SIG-M5 treated with dmso at 0.1 percent for 504 hours (cell line): Measurements from ENCODE around the gene CFAP74.

ENCODE experiments used
- DNase-seq: peaks from one replicate; lab custom pipeline; 2025; ENCODE audit not compliant: unreplicated experiment; lab: John Stamatoyannopoulos, UW

The CFAP74 gene

GRCh38 chr1:2003541-2004131 is at the start of gene CFAP74:
Gene CFAP74 (minus strand): TSS chr1:2003786. CDS start chr1:1990956, 12,830 bp downstream.
- no peak for DNase-seq

GRCh38 chr1:2053217-2053616 is 49.6 kb upstream of the CFAP74 start:
- DNase-seq, result no peak

- DNase-seq, result no peak
Observed at GRCh38 chr1:2052756-2053155, 49.2 kb upstream of the CFAP74 start.

DNA sequence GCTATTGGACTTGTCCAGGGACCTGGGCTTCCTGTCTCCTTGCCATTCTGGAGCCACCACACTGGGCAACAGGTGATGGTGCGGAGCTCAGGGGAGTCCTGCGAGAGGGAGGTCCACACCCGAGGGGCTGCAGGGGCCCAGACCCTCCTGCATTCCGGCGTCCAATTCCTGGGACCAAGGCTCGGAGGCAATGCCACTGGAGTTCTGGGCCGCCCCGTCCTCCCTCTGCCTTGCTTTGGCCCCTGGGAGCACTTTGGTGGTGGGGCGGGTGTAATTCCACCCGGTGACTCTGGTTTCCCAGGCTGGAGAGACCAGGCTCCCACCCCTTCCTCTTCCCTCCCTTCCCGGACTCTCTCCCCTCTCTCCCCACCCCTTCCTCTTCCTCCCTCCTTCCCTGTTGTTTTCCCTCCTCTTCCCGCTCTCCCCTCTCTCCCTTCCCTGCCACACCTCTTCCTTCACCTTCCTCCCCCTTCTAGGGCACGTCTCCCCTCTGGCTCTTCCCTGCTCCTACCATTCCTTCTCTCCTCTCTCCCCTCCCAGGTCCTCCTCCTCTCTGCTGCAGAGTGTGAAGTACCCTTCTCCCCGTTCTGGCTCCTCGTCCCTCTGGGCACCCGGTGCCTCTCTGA is 48.6 kb upstream of the CFAP74 start:
- DNase-seq, result no peak

DNA sequence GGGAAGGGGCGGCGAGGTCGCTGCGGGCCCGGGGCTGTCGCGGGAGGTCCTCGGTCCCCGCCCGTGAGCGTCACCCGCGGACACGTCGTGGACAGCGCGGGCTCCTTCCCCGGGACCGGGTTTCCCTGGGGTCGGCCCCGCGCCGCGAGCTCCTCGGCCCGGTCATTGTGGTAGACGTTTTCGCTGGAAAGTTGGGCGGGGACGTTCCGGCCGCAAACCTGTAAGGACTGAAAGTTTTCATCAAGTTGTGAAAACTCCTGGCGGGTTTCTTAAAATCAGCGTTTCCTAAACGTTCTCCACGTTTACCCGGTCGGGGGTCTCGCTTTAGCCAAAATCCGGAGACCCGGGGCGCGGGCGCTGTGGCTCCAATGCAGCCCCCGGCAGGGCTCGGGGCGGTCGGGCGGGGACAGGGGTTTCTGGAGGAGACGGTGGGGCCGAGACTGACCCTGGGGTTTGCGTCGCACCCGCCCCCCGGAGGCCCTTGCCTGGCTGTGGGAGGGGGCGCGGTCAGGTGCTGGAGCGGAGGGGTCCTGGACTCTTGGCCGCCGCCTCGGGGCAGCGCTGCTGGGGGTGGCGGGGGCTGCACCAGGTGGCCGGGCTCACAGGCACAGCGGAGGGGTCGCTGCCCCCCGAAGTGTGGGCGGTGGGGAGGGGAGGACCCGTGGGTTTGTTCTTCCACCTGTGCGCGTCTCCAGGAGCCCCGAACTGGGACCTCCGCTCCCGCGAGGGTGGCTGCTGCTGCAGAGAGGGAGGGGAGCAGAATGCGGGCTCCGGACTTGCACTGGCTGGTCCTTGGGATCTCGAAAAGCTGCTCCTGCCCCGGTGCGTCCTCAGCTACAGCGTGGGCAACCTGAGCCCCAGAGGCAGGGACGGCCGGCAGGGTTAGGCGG is 47.5 kb upstream of the CFAP74 start:
- no peak for DNase-seq

GRCh38 chr1:2050461-2050792 is 46.8 kb upstream of the CFAP74 start:
- DNase-seq, result peak; percentile 46

GRCh38 chr1:2049718-2050431 is 46.3 kb upstream of the CFAP74 start, which contains the start of gene PRKCZ:
Gene PRKCZ (plus strand): TSS chr1:2050411. CDS start chr1:2050631, 220 bp downstream.
- peak; percentile 80 for DNase-seq

DNA sequence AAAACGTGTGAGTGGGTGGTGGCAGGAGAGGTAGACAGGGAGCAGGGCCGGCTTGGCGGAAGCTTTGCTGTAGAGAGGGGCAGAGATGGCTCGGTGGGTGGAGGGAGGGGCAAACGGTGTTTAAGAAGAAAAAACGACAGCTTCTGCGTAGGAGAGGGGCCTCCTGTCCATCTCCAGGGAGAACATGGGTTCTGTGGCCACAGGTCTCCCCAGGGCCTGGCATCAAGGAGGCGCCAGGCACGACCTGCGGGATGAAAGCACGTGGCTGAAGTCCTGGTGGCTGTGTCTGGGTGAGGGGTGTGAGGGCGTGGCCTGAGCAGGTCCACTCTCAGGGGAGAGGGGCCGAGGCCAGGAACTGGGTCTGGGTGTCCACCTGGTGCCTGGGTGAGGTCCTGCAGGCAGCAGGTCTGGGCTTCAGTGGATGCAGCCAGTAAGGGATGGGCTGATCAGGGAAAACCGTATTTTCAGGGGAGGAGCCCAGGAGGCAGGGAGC is 45.7 kb upstream of the CFAP74 start:
- peak; percentile 18 for DNase-seq

DNA sequence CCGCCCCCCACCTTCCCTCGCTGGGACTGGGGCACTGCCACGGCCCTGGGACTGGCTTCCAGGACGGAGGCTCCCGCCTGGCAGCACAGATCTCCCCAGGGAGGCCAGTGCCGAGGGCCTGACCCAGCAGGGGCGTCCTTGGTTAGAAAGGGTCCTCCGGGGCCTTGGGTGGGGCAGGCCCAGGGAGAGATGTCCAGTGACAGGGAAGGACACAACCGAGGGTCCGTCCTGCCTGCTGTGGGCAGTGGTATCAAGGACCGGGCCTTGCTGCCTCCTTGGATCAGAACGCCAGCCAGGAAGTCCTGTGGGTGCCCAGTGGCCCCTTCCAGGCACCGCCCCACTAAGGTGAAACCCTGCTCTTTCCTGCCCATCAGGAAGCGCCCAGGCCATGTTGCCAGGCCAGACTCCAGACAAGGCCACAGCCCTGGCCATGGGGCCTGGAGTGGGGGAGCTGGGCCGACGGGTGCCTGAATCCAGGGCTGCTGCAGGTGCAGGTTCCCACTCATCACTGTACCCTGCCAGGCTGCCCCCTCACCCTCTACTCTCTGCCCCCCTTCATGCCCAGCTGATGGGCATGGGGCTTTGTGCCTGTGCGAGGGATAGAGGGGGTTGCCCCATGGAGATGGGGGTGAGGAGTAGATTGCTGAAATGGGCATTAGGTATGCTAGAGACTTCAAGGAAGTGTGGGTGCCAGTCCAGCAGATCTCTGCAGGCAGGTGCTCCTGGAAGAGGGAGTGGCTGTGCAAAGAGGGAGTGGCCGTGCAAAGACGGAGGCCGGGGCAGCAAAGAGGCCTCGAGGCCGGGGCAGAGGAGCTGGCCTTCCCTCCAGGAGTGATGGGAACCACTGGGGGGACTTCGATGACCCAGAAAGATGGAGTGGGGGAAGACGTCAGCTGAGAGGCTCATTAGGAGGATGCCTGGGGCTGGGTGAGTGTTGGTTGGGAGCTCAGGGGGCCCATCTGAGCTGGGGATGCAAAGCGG is 44.5 kb upstream of the CFAP74 start:
- DNase-seq, result no peak

DNA sequence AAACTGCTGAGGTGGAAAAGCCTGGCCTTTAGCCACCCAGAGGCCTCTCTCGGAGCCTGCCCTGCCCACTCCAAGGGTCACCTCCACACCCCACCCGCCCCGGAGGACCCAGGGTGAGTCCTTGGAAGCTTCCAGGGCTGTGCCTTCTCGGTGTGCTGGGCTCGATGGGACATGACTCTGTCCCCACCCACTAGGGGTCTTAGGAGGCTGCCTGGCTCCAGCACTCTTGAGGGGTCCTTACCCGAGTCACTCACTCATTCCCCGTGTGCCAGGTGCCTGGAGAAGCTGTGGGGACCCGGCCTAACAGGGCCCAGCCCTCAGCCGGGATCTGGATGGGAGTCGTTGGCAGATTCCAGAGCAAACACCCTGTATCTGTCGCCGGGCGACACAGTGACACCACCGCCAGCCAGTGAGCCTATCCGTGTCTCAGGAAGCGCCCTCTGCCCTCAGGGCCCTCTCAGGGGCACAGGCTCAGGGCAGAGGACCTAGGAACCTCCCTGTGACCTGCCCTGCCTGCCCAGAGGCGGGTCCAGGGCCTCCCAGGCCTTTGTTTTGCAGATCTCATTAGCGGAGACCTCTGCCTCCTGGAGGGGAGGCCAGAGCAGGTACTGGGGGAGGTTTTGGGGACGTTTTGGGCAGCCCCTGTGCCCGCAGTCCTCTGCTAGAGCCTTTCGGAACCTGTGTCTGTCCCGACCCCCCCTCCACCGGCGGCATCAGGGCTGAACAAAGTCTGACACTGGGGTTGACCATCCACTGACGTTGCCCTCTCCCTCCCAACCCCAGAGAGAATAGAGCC is 43.6 kb upstream of the CFAP74 start:
- DNase-seq, result no peak

DNA sequence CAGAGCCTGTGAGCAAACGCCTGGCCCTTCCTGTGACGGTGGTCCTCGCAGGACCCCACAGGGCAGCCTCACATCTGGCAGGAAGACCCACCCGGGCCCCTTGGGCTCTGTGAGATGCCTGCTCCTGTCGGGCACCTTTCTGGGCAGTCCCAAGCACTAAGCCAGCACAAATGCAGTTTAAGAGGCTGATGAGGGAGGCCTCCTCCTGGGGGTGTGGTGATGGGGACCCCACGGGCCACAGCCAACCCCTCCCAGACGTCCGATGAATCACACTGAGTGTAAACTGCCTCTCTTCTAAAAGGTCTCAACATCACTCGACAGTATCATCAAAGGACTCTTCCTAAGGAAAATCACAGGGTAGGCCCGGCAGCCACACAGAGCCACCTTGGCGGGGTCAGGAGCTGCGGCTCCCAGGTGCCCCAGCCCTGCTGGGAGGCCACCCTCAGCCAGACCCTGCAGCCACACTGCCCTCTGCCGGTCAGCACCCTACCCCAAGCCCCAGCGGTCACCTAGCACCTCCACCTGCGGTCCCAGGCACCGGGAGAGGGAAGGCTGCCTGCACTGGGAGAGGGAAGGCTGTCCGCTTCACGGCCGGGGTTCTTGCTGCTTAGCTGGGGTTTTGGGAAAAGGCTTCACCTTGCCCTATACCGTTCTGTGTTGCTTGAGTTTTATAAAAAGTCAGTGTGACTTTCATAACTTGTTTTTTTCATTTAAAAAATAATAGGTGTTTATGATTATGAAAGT is 42.8 kb upstream of the CFAP74 start:
- no peak for DNase-seq

DNA sequence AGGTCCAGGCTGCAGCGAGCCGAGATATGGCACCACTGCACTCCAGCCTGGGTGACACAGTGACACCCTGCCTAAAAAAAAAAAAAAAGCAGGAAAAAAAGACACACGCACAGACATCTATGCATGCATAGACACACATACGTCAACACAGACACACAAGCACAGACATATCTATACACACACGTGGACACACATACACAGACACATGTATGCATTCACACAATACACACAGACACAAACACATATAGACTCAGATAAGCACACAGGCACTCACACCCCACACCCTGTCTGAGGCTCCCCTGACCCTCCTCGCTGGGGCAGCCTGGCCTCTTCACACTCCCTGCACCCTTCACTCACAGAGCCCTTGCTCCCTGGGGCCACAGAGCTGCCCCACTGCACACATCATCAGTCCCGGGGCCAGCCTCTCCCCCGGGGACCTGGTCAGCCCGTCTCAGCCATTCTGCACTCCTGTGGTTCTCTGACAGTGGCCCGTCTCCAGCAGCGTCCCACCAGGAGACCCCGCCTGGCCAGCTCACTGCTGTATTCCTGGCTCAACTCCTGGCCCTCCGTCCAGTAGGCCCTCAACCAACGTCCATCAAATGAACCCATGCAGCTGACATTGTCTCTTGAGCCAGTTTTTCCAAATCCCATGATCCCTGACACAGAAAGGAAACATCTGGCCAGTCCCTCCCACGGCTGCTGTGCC is 42.0 kb upstream of the CFAP74 start:
- no peak for DNase-seq

GRCh38 chr1:2044510-2045319 is 41.1 kb upstream of the CFAP74 start:
- peak; percentile 37 for DNase-seq

- DNase-seq, result no peak
Observed at GRCh38 chr1:2043886-2044285, 40.3 kb upstream of the CFAP74 start.

GRCh38 chr1:2042830-2043773 is 39.5 kb upstream of the CFAP74 start:
- DNase-seq, result no peak

GRCh38 chr1:2041887-2042286 is 38.3 kb upstream of the CFAP74 start:
- no peak for DNase-seq
